ENCODE data around the gene MORN1.
A peak's percentile ranks its signal among the peaks of the same experiment; 100 is the strongest.

The MORN1 gene

DNA sequence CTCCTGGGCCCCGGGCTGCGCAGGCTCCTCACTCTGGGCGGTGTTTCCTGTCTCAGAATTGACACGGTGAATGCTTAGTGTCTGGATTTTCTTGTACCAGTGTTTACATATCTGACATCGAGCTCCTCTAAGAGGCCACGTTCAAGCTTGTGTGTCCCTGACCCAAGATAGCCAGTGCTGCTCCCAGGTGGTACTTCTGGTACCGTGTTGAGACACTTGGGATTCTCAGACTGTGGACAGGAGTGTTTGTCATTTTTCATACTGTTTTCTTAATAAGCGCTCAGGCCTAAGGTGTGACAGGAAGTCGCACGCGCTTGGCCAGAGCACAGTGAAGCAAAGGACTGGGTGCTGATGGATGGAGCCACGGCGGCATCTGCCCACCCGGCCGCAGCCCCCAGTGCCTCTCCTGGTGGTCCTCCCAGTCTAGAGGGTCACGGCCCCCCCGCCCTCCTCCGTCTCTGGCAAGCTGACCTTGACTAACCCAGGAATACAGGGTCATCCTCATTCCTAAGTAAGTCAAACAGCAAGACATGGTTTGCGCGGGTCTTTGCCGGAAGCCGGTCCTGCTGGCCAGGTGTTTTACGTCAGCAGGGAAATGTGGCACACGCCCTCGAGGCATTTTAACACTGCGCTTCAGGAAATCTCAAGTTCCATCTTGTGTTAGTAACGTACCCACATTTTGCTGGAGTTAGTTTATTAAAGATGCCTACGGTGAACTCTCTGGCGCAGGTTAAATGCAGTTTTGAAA, 13.0 kb upstream of the MORN1 start:
- Mint-ChIP-seq H3K4me3 (no peak overlapping the region), H3K4me1 (peaks cover 1% of the 10 kb centered on the region), H3K27ac (no peak overlapping the region), H3K27me3 (no peaks in the 10 kb centered on the region), H3K9me3 (no peaks in the 10 kb centered on the region), H3K36me3 (ENCODE audit: low read depth) (peaks cover 32% of the 10 kb centered on the region)
- no peak for DNase-seq
- ATAC-seq, result no peak

DNA sequence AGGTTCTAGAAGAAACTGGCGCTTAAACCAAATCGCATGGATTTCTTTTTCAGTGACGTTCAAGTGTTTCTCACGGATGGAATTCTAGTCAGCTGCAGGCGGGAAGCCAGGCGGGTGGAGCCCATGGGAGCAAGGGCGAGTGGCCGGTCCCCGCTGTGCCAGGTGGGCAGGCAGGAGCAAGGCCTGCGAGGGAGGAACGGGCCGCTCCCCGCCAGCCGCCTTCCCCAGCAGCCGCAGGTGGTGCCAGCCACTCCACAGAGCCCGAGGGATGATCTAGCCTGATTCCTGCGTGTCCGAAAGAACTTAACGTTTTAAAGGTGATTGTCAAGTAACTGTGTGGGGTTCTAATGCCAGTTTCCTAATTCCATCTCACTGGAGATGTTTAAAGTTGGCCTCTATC, 11.9 kb upstream of the MORN1 start:
- Mint-ChIP-seq H3K4me1 (peaks cover 1% of the 10 kb centered on the region), H3K27ac (no peak overlapping the region), H3K27me3 (no peaks in the 10 kb centered on the region), H3K36me3 (ENCODE audit: low read depth) (peaks cover 37% of the 10 kb centered on the region), H3K9me3 (no peaks in the 10 kb centered on the region), H3K4me3 (no peak overlapping the region)
- DNase-seq (no peak), ATAC-seq (no peak)

DNA sequence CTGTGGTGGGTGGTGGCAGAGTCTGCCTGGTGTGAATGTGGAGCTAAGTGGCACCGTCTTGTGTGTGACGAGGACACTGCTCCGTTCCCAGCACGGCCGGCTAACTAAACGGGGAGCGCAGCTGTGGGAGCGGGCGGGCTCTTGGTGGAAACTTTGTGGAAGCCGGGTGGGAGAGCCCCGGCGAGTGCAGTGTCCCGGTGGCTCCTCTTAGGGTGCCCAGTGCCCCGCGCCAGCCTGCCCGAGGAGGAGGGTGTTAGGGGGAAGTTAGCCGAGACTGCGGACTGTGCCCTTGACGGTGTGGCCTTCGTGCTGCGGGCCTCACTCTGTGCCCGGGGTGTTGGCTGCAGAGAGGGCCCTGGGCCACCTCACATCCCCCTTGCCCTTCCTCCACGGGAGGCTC, 11.1 kb upstream of the MORN1 start:
- peak; percentile 5 for ATAC-seq
- Mint-ChIP-seq H3K9me3 (no peaks in the 10 kb centered on the region), H3K4me3 (no peak overlapping the region), H3K4me1 (peaks cover 1% of the 10 kb centered on the region), H3K36me3 (ENCODE audit: low read depth) (peaks cover 40% of the 10 kb centered on the region), H3K27ac (no peak overlapping the region), H3K27me3 (no peaks in the 10 kb centered on the region)
- DNase-seq, result no peak

DNA sequence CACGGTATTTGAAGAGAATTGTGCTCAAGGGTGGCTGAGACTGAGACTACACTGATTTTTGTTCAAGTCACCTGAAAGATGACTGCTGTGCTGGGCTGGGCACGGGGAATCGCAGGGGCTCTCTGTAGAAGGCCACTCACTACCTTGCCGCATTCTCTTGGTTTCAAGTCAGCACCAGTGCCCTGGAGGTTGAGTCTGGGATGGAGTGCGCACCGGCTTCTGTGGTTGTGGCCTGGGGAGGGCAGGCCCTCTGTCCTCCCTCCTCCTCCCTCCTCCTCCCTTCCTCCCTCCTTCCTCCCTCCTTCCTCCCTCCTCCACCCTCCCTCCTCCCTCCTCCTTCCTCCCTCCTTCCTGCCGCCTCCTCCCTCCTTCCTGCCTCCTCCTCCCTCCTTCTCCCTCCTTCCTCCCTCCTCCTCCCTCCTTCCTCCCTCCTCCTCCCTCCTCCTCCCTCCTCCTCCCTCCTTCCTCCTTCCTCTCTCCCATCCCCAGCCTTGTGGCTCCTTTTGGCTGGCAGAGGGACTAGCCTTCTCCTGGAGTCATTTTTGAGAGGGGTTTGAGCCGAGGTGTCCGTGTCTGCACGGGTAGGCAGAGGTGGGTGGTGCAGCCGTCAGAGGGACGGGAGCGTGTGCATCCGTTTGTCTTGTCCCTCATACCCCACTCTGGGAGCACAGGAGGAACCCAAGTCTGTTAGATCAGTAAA, 9.7 kb upstream of the MORN1 start:
- Mint-ChIP-seq H3K27me3 (no peaks in the 10 kb centered on the region), H3K36me3 (ENCODE audit: low read depth) (peaks cover 42% of the 10 kb centered on the region)

DNA sequence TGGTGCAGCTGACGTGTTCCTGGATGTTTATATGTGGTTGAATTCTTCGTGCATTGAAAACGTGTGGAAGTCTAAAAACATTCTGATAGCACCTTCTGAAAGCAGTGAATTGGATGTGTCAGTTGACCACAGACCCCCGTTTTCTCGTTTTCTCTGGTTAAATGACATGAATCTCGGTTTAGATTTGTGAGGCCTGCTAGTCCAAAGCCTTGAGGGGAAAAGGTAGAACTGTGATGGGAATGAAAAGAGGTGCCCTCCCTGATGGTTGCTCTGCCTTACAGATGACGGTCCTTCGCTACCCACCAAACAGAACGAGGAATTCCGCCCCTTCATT, 9.2 kb upstream of the MORN1 start:
- Mint-ChIP-seq H3K9me3 (no peaks in the 10 kb centered on the region), H3K27ac (peak overlapping the region; percentile 5), H3K4me1 (peaks cover 3% of the 10 kb centered on the region), H3K36me3 (ENCODE audit: low read depth) (peaks cover 42% of the 10 kb centered on the region), H3K4me3 (no peak overlapping the region), H3K27me3 (no peaks in the 10 kb centered on the region)
- ATAC-seq (no peak), DNase-seq (no peak)

More for the DNA sequence above, 9.7 kb upstream of the MORN1 start:
- peaks cover 3% of the 10 kb centered on the region for H3K4me1 Mint-ChIP-seq
- no peak for DNase-seq
- no peaks in the 10 kb centered on the region for H3K9me3 Mint-ChIP-seq
- H3K4me3 Mint-ChIP-seq, result no peak overlapping the region
- no peak for ATAC-seq
- no peak overlapping the region for H3K27ac Mint-ChIP-seq

DNA sequence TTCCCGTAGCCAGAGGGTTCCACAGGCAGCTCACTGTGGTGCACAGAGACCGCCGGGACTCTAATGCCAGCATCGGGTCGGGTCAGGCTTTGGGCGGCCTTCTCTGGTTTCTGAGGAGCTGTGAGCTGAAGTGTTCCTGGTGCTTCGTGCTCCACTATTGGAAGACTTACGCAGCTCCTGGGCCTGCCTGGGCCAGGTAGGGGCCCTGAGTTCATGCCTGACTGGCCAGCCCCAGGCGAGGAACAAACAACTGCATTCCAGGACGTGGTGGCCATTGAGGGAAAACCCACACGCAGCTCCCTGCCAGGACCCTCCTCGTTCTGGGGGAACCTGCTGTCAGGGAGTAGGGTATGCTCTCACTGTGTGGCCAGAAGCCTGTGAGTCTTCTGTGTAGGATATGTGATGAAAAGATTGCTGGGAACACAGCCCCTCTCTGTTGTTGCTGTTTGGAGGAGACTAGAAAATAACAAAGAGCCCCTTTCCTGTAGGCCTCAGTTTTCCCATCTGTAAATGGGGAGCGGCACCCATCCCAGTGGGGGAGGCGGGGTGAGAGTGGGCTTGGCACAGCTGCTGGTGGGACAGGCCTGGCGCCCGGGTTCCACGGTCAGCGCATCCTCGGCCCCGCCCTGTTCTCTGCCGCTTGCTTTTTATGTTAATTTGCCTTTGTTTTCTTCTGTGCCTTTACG, 8.7 kb upstream of the MORN1 start:
- Mint-ChIP-seq H3K27me3 (no peaks in the 10 kb centered on the region), H3K4me3 (no peak overlapping the region), H3K9me3 (no peaks in the 10 kb centered on the region), H3K36me3 (ENCODE audit: low read depth) (peaks cover 41% of the 10 kb centered on the region), H3K27ac (peak overlapping the region; percentile 5), H3K4me1 (peaks cover 4% of the 10 kb centered on the region)
- DNase-seq (no peak), ATAC-seq (no peak)

DNA sequence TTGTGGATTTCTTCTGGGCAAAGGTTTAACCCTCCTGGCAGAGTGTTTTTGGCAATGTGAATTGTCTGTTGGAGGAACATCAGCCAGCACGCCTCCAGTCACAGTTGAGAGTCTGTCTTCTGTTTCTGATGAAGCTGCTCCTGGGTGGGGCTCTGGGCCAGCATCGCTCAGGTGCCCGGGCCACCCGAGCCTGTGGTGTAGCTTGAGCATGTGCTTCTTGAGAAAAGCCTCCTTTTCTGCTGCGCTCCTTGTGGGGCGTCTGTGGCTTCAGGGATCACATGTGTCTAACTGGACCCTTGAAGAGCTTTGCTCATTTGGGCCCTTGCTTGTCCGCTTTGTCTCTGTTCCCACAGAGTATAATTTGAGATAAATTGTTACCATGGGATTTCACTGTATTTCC, 7.5 kb upstream of the MORN1 start:
- H3K36me3 Mint-ChIP-seq (ENCODE audit: low read depth), result peaks cover 45% of the 10 kb centered on the region
- ATAC-seq, result no peak
- H3K4me3 Mint-ChIP-seq, result no peak overlapping the region
- no peaks in the 10 kb centered on the region for H3K9me3 Mint-ChIP-seq
- H3K4me1 Mint-ChIP-seq, result peaks cover 13% of the 10 kb centered on the region
- H3K27me3 Mint-ChIP-seq, result no peaks in the 10 kb centered on the region
- peak overlapping the region; percentile 60 for H3K27ac Mint-ChIP-seq
- DNase-seq, result no peak

DNA sequence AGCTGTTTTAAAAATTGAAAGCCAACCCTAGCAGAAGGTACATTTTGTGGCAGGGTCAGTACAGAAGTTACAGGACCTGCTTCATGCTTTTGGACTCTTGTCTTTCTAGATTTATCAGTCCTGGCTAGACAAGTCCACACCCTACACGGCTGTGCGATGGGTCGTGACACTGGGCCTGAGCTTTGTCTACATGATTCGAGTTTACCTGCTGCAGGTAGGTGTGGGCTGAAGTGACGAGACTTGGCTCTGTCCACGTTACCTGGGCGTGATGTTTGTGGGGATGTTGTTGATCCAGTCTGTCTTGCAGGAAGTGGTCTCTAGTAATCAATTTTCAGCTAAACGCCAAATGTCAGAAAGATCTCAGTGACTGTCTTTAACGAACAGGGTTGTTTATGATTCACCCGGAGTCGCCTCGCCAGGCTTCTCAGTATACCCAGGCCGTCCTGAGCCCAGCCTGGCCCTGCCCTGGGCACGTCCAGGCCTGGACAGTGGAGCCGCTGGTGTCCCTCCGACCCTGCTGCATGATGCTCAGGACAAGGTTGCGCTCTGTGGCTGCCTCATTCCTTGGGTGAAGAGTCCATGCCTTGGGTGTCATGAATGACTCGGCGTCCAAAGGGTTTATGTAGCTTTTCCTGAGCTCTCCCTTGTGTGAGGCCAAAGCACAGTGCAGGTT, 5.8 kb upstream of the MORN1 start:
- Mint-ChIP-seq H3K36me3 (ENCODE audit: low read depth) (peaks cover 55% of the 10 kb centered on the region), H3K4me1 (peaks cover 30% of the 10 kb centered on the region), H3K4me3 (no peak overlapping the region), H3K27ac (no peak overlapping the region), H3K9me3 (no peaks in the 10 kb centered on the region), H3K27me3 (no peaks in the 10 kb centered on the region)
- DNase-seq (no peak), ATAC-seq (no peak)

DNA sequence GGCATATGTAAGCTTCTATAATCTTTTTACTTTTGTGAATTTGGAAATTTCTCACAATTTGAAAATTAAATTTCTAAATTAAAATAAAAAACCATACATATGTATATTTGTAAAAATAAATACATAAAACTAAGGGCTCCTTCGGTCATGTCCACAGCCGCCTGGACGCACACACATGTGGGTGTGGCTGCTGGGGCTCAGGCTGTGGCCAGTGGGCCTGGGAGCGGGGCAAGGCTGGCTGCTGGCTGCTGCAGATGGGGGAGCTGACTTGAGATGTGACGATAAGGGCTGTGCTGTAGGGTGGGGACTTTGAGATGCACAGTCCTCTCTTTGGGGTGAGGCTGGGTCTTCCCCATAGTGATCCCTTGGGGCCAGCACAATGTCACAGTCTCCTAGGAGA, 5.1 kb upstream of the MORN1 start:
- Mint-ChIP-seq H3K9me3 (no peaks in the 10 kb centered on the region), H3K4me1 (peaks cover 30% of the 10 kb centered on the region)

DNA sequence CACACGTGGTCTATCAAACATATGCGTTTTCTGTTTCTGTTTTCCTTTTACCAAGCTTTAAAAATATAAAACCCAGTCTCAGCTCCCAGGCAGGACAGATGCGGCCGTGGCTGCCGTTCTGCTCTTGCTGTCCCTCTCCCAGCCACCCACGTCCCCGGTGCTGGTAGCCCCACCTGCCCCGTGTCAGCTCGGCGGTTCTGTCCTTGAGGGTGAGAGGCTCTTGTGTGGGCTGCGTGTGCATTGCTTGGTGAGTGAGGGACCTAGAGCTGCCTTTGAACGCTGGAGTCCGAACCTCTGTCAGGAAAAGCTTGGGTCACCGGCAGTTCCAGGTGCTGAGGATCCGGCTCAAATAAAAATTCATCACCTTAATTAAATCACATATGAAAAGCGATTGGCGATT, 4.7 kb upstream of the MORN1 start:
- Mint-ChIP-seq H3K9me3 (no peaks in the 10 kb centered on the region), H3K27me3 (no peaks in the 10 kb centered on the region), H3K36me3 (ENCODE audit: low read depth) (peaks cover 49% of the 10 kb centered on the region), H3K27ac (no peak overlapping the region), H3K4me3 (no peak overlapping the region), H3K4me1 (peaks cover 30% of the 10 kb centered on the region)
- DNase-seq (no peak), ATAC-seq (no peak)

More for the DNA sequence above, 5.1 kb upstream of the MORN1 start:
- H3K27ac Mint-ChIP-seq, result no peak overlapping the region
- H3K27me3 Mint-ChIP-seq, result no peaks in the 10 kb centered on the region
- DNase-seq (no peak), ATAC-seq (no peak)
- no peak overlapping the region for H3K4me3 Mint-ChIP-seq
- peaks cover 50% of the 10 kb centered on the region for H3K36me3 Mint-ChIP-seq (ENCODE audit: low read depth)

DNA sequence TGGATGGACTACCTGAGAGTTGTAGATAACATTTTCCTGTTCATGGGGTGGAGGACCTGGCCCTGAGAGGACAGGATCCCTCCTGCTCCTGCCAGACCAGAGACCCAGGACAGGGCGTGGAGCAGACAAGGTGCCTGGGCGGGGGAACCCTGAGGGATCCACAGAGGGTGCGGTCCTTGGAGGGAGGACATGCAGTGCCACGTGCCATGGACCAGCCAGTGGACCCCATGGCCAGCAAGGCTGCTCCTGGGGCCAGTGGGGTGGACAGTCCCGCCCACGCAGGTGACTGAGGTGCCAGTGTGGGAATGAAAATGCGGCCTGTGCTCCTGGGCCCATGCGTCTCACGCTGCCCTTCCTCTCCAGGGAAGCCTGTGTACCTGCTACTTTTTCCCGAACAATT, 3.9 kb upstream of the MORN1 start:
- ATAC-seq, result no peak
- Mint-ChIP-seq H3K27me3 (no peaks in the 10 kb centered on the region), H3K9me3 (no peaks in the 10 kb centered on the region), H3K36me3 (ENCODE audit: low read depth) (peaks cover 44% of the 10 kb centered on the region), H3K27ac (peak overlapping the region; percentile 52), H3K4me1 (peaks cover 31% of the 10 kb centered on the region), H3K4me3 (no peak overlapping the region)
- DNase-seq, result no peak

DNA sequence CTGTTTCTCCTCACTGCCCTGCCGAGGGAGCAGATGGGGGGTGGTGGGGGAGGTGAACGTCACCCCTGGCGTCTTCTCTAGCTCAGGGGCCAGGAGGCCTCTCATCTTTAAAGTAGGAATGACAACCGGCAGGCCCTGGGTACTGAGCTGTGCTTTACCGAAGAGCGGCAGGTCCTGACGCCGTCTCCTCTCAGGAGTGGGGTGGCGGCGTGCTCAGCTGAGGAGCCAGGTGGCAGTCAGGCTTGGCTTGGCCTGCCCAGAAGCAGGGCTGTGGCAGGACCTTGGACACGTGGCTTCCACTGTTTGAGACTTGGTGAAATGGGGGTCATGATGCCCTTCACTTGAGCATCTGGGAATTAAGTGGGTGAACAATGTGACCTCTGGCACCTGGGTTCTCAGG, 3.4 kb upstream of the MORN1 start:
- H3K27ac Mint-ChIP-seq, result peak overlapping the region; percentile 52
- H3K4me1 Mint-ChIP-seq, result peaks cover 35% of the 10 kb centered on the region

DNA sequence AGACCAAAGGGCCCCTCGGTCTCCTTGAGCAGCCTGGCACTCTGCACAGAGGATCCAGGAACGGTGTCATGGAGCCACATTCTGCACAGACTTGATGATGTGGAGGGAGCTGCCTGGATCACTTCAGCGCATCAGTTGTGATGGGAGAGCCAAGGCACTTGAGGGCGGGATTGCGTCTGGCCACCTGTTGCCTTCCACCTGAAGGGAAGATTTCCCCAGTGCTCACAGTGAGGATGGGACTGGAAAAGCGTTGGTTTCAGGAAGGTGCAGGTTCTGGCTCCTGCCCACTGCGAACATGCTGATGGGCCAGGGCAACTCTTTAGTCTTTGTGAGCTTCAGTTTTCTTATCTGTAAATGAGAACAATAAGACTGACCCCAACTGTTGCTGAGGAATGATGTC, 2.9 kb upstream of the MORN1 start:
- no peak overlapping the region for H3K4me3 Mint-ChIP-seq
- ATAC-seq (no peak), DNase-seq (no peak)
- H3K4me1 Mint-ChIP-seq, result peaks cover 37% of the 10 kb centered on the region
- H3K27ac Mint-ChIP-seq, result peak overlapping the region; percentile 52
- no peaks in the 10 kb centered on the region for H3K27me3 Mint-ChIP-seq
- H3K36me3 Mint-ChIP-seq (ENCODE audit: low read depth), result peaks cover 40% of the 10 kb centered on the region
- H3K9me3 Mint-ChIP-seq, result no peaks in the 10 kb centered on the region

More for the DNA sequence above, 3.4 kb upstream of the MORN1 start:
- Mint-ChIP-seq H3K9me3 (no peaks in the 10 kb centered on the region), H3K27me3 (no peaks in the 10 kb centered on the region), H3K36me3 (ENCODE audit: low read depth) (peaks cover 44% of the 10 kb centered on the region), H3K4me3 (no peak overlapping the region)
- DNase-seq (no peak), ATAC-seq (no peak)

DNA sequence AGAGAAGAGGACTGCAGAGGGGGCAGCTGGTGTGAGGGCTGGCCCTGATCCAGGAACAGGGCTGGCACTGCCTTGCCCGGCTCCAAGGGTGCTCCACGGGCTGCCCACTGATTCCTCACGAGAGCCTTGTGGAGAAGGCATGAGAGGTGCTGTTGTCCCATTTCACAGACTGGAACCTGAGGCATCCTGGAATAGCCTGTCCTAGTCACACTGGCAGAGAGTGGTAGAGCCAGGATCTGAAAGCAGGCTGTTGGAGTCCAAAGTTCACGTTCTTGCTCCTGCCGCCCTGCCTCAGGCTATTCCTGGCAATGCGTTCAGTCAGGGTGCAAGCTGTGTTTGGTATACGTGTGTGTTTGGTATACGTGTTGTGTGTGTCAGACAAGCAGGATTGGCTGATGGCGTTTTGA, 2.1 kb upstream of the MORN1 start:
- ATAC-seq (no peak), DNase-seq (no peak)
- Mint-ChIP-seq H3K4me1 (peaks cover 37% of the 10 kb centered on the region), H3K36me3 (ENCODE audit: low read depth) (peaks cover 34% of the 10 kb centered on the region), H3K9me3 (no peaks in the 10 kb centered on the region), H3K4me3 (peak overlapping the region; percentile 89), H3K27ac (peak overlapping the region; percentile 87), H3K27me3 (no peaks in the 10 kb centered on the region)

Measured in activated naive CD8-positive, alpha-beta T cell treated with anti-CD3 and anti-CD28 coated beads, Interleukin-2, amount 50 U/mL, for 24 hours (primary cell).